Left cardiac atrium (tissue), 4 donors: ENCODE measurements around the gene ABCA7. TPM values are rescaled to one million over a fixed set of nuclear protein-coding genes. Genes with fewer than 3 reads are reported as not detected.
A peak's percentile ranks its signal among the peaks of the same experiment; 100 is the strongest.
"Not testable (repeated sequence)": the region's sequence is repeated elsewhere in the genome, so short reads cannot be mapped to it uniquely, and the experiment has no call there.

ENCODE experiments used
- ATAC-seq, 2 donors: fragments of 200-7000 bp; cut with Tn5 transposase; one replicate each; pipeline ENCODE4 v1.9.1; 2020; ENCODE audit warnings: mild to moderate bottlenecking in 2 of 2, moderate library complexity in 2 of 2
- DNase-seq: peaks from one replicate; pipeline ENCODE4 v3.0.0-alpha.2; 2020
- intact Hi-C, 2 donors: fragments of 100-400 bp; cut with DNase I; formaldehyde crosslinking; loops; one replicate each; pipeline versions ENCODE4 v1.14.1 to v1.15.1; 2022 to 2023
- total RNA-seq, 2 donors: library from RNA; stranded (reverse); fragmentation: NEBNext Ultra II Directional; extraction: Animal tissue kit (Norgen Biotek cat#: 25700); gene quantifications; one replicate each; pipeline ENCODE4 v1.2.1, GENCODE V29; 2021
- donor health status: DM: no; HTN: yes; CAD: no.
- donor health status: DM: no; HTN: yes; CAD: no; lungs with severe emphysema.
- donor health status: DM: yes; HTN: yes; CAD: no.
- donor health status: Dilated cardiomyopathy.

Gene ABCA7
- total RNA-seq, 2 donors from 2014 or later = 7.7 to 10.0 TPM

- intact Hi-C loops = no loop called here
- DNase-seq (no peak), ATAC-seq (no peak)
These were observed 66.2 kb downstream of the ABCA7 start for GRCh38 chr19:1105873-1106840.

DNA sequence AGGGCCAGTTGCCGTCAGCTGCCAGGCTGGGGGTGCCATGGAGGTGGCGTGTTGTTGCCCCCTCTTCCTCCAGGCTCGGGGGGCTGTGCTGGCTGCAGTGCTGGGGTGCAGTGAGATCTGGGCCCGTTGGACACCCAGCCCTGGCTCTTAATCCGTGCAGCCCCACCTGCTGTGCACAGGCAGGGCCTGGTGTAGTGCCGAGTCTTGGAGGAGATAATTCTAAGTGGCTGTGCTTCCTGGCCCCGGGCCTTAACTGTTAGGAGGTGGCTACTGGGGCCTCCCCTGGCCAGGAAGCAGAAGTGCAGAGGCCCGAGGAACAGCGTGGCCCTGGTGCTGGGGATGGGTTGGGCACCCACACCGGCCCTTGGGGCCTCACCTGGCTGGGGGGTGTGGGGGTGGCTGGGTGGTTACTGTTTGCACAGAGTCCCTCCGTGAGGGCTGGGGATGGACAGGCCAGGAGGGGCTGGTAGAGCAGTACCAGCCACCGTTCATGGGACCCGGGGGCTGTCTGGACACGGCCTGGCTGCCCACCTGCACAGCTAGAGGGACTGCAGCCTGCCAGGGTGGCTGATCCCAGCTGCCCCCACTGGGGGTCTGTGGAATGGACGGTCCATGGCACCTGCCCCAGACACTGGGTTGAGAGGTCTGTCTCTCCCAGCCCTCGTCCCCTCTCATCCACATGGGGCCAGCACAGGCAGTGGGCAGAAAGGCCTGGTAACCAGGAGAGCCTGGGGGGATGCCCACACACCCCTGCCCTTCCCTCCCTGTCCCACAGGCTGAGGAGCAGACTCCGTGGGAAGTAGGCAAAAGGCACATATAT lies 67.1 kb downstream of the ABCA7 start:
- DNase-seq (no peak), ATAC-seq (no peak)
- intact Hi-C loops = no loop called here

DNA sequence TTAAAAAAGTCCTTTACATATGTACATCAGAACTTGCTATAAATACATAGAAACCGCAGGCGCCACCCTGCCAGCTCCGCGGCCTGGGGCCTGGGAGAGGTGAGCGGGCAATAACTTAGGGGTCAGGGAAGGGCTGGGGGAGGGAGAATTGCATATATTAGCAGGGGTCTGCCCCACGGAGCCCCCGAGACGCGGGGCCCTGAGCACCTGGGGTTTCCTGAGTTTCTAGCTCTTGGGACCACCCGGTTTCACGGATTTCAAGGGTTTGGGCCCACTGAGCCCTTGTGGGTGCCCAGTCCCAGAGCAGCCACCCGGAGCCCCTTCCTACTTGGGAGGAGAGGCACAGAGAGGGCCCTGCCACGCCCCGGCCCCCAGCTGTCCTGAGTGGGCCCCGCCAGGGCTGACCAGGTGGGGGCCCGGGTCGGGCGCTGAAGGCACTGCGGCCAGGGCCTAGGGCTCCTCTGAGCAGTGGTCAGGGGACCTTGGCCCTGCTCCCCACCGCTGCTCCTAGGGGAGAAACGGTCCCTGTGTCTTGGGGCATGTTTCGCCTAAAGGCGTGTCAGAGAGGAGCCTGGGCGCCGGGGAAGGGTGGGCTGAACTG lies 67.9 kb downstream of the ABCA7 start:
- intact Hi-C loops = no loop called here
- ATAC-seq = no peak
- no peak for DNase-seq

DNA sequence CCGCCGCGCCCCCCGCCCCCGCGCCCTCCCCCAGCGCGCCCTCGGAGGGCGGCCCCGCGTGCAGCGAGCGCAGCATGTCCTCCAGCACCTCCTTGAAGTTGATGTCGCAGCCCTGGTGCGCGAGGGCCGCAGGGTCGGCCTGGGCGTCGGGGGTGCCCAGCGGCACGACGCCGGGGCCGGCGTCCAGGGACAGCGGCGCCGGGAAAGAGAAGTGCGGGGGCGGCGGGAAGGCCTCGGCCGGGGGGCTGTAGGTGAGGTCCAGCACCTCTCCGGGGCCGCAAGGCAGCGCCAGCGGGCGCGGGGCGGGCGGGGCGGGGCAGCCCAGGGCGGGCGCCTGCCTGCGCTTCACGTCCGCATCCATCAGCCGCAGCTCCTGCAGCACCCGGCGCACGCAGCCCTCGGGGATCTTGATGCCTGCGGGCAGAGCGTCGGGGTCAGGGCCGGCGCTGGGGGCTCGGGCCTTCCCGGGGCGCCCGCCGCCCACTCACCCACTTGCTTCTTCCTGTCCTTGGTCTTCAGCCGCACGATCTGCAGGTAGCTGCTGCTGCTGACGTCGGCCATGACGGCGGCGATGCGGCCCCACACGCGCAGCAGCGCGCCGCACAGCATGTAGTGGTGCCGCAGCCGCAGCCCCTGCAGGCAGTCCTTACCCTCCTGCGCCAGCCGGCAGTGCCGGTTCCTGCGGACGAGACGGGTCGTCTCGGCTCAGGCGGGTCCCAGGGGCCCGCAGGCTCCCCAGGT lies 68.6 kb downstream of the ABCA7 start:
- ATAC-seq (no peak), DNase-seq (no peak)
- intact Hi-C loops = no loop called here

GRCh38 chr19:1109032-1109551 lies 69.2 kb downstream of the ABCA7 start:
- DNase-seq (no peak), ATAC-seq (no peak)
- intact Hi-C loops = no loop called here

GRCh38 chr19:1109697-1110671 lies 70.1 kb downstream of the ABCA7 start:
- no peak for ATAC-seq
- intact Hi-C loops = loop anchor here in 1 of 2 donors (5.0 kb wide), 1 partner anchor 82 kb away; no protein-coding TSS in a partner anchor
- no peak for DNase-seq

GRCh38 chr19:1110809-1111640 lies 71.1 kb downstream of the ABCA7 start:
- DNase-seq = no peak
- intact Hi-C loops = loop anchor here in 1 of 2 donors (5.0 kb wide), 1 partner anchor 81 kb away; no protein-coding TSS in a partner anchor
- ATAC-seq = no peak

- intact Hi-C loops = loop anchor here in 1 of 2 donors (5.0 kb wide), 1 partner anchor 81 kb away; no protein-coding TSS in a partner anchor
- no peak for DNase-seq
- no peak for ATAC-seq
These were observed 71.8 kb downstream of the ABCA7 start for GRCh38 chr19:1111641-1112267.

- ATAC-seq (peak; percentile 42 to 50), DNase-seq (no peak)
- intact Hi-C loops = loop anchor here in 1 of 2 donors (5.0 kb wide), 1 partner anchor 80 kb away; no protein-coding TSS in a partner anchor
These were observed 72.5 kb downstream of the ABCA7 start for GRCh38 chr19:1112268-1113029.

DNA sequence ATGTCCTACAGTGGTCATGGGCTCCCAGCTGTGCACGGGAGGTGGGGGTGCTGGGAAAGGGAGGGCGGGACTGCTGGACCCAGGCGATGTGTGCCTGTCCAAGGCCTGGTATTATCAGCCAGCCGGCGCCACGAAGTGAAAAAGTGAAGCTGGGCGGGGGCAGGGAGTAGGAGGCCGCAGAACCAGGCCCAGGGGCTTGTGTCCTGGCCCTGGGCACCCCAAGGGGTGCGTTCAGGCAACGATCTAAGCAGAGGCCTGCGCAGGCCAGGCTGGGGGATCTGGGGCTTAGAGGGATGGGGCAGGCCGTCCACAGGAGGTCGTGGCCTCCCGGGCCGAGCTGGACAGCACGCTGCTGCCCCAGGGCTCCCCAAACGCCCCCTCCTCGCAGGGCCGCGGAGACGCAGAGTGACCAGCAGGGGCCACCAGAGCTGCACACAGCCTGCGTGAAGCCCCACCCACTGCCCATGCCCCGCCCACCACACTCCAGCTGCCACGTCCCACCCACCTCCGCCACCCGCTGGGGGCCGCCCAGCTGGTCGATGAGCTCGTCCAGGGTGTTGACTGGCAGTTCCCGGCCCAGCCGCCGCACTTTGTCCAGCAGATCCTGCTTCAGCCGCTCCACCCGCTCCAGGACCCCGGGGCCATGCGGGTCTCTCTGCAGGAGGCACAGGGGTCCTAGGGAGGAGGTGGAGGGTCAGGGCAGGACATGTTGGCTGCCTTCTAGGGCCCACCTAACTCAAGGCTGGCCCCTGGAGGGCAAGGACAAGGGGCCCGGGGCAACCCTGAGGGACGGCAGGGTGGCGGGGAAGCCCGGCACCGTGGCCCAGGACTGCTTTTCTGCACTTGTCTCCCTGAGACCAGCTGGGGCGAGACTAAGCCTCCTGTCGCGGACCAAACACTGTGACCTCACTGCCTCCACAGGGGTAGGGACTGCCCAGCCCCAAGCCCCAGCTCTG lies 73.4 kb downstream of the ABCA7 start:
- intact Hi-C loops = loop anchor here in 1 of 2 donors (5.0 kb wide), 1 partner anchor 79 kb away; no protein-coding TSS in a partner anchor
- DNase-seq (peak; percentile 97), ATAC-seq (peak; percentile 89 to 93)

GRCh38 chr19:1113986-1114483 lies 74.1 kb downstream of the ABCA7 start:
- intact Hi-C loops = loop anchor here in 1 of 2 donors (5.0 kb wide), 1 partner anchor 78 kb away; no protein-coding TSS in a partner anchor
- ATAC-seq (no peak), DNase-seq (no peak)

DNA sequence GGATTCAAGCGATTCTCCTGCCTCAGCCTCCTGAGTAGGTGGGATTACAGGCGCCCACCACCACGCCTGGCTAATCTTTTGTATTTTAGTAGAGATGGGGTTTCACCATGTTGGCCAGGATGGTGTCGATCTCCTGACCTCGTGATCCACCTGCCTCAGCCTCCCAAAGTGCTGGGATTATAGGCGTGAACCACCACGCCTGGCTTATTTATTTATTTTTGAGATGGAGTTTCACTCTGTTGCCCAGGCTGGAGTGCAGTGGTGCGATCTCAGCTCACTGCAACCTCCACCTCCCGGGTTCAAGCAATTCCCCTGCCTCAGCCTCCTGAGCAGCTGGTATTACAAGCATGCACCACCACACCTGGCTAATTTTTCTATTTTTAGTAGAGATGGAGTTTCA lies 74.8 kb downstream of the ABCA7 start:
- DNase-seq, ATAC-seq: not testable (repeated sequence)
- intact Hi-C loops = loop anchor here (5.0 kb wide), 2 partner anchors 68 to 78 kb away; no protein-coding TSS in a partner anchor
